SKM-1 treated with dmso at 0.1 percent for 144 hours (cell line): Measurements from ENCODE around the gene NUMA1.

Source experiments
- DNase-seq: peaks from one replicate; lab custom pipeline; 2025; ENCODE audit not compliant: unreplicated experiment; lab: John Stamatoyannopoulos, UW

Gene NUMA1

DNA sequence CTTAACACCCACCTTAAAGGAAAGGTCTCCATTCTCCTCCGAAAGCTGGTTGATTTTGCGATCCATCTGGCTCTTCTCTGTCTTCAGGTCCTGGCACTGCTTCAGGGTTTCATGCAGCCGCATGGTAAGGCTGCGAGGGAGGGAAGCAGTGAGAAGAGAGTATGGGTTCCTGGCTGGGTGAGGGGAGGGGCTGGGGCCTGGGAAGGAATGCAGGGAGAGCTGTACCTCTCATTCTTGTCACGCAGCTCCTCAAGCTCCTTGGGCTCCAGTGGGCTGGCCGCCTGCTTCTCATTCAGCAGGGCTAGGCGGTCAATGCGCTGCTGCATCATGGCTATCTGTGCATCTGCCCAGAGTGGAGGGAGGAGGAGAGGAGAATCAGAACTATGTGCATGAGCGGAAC lies 62.2 kb downstream of the NUMA1 start:
- no peak for DNase-seq

DNA sequence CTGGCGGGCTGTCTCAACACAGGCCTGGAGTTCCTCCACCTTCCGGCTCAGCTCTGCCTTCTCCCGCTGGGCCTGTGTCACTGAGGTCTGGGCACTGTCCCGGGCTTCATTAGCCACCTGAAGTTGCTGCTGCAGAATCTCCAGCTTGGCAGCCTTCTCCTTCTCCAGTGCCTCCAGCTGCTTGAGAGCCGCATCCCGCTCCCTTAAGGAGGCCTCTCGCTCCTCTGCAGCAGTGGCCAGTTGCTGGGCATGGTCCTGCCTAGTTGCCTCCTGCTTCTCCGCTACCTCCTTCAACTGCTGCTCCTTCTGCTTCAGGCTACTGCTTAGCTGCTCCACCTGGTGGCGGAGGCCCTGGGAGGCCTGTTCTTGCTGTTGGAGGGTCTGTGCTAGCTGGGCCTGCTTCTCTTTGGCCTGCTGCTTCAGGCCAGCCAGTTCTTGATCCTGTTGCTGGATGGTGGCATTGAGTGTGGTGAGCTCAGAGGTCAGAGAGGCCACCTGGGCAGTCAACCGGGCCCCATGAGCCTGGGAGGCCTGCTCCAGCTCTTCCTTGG lies 64.8 kb downstream of the NUMA1 start:
- DNase-seq = no peak

DNA sequence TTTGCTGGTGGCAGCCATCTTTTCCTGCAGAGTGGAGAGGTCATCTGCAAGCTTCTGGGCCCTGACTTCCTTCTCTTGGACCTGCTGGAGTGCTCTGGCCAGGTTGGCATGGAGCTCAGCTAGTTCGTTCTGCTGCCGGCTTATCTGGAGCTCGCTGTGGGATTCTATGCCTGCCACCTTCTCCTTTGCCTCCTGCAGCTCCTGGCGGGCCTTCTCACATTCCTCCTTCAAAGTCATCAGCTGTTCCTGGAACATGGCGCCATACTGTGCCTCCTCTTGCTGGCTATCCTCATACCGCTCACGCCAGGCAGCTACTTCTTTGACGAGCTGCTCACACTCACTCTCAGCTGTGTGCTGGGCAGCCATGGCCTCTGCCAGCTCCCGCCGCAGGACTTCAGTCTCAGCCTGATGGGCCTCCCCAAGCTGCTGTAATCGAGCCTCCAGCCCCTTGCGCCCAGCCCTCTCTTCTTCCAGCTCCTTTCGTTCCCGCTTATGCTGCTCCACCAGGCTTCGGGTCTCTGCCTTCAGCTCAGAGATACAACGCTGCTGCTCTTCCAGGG lies 65.5 kb downstream of the NUMA1 start:
- DNase-seq = no peak

DNA sequence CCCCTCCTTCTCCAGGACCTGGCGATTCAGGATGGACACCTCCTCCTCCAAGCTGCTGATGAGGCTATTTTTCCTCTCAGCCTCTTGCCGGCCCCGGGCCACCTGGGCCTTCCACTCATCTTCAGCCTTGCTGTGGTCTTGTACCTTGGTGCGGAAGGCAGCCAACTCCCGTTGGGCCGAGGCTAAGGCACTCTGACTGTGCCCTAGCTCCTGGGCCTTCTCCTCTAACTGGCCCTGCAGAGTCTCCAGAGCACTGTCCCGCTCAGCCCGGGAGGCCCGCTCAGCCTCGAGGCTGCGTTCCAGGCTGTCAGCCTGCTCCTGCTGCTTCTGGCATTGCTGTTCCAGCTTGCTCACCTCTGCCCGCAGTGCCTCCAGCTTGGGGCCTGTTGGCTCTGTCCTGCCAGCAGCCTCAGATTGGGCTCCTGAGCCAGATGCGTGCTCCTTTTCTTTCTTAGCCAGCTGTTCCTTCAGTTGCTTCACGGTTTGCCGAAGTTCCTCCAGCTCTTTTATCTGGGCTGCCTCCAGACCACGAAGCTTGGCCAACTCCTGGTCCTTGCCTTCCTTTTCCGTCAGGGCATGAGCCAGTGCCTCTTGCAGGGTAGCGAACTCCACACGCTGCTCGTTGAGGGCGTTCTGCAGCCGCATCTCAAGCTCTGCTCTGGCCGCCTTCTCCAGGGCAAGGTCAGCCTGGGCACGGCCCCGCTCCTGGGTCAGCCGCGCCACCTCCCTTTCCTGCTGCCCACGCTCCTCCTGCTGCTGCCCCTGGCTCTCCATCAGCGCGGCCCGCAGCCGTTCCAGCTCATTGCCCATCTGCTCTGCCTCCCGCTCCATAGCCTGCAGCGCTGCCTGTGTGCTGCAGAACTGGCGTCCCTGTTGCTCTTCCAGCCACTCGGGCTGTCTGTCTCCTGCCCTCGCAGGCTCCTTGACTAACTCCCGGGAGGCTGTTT lies 66.3 kb downstream of the NUMA1 start:
- no peak for DNase-seq

DNA sequence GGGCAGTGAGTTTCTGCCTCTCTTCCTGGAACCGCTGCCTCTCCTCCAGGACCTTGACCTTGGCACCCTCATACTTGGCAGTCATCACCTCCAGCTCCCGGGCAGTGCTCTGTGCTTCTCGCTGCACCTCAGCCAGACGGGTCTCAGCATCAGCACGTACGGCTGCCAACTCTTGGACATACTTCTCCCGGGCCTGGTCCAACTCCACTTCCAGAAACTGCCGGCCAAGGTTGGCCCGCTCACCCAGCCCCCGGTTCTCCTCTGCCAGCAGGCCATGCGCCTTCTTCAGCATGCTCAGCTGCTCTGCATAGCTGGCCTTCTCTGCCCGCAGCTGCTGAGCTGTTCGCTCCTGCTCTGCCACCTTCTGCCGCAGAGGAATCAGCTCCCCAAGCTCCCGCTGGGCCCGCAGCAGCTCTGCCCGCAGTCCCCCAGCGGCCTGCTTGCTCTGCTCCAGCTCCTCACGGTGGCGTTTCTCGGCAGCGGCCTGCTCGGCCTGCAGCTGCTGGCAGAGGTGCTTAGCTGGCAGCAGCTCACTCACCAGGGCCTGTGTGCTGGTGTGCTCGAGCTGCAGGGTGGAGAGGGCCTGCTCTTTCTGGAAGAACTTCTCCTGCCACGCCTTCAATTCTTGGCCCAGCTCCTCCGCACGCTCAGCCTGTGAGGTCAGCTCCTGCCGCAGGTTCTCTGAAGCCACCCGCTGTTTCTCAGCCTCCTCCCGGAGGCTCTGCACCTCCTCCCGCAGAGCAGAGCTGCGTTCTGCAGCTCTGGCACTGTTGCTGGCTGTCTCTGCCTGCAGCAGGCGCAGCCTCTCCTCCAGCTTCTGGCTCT lies 67.2 kb downstream of the NUMA1 start:
- DNase-seq = no peak

DNA sequence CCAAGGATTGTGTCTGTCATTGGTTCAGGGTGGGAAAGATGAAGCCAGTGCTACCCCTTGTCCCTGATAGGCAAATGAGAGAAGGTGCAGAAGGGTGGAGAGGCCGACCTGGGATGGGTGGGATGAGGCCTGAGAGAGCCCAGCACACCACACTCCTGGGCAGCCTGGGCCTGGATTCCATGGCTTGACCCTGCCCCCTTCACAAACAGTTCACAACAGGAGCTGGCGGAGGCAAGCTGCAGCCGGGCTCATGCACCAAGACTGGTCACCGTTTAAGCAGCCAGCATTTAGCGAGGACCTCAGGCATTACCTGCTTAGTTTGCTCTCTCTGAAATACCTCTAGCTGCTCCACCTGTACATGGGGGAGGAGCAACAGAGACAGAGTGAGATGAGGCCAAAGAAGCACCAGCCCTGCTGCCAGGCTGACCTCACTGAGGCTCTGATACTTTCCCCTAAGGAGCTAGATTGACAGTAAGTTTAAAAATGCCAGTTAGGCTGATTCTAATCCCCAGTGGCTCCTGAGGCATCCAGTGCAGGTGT lies 68.2 kb downstream of the NUMA1 start:
- DNase-seq = no peak

DNA sequence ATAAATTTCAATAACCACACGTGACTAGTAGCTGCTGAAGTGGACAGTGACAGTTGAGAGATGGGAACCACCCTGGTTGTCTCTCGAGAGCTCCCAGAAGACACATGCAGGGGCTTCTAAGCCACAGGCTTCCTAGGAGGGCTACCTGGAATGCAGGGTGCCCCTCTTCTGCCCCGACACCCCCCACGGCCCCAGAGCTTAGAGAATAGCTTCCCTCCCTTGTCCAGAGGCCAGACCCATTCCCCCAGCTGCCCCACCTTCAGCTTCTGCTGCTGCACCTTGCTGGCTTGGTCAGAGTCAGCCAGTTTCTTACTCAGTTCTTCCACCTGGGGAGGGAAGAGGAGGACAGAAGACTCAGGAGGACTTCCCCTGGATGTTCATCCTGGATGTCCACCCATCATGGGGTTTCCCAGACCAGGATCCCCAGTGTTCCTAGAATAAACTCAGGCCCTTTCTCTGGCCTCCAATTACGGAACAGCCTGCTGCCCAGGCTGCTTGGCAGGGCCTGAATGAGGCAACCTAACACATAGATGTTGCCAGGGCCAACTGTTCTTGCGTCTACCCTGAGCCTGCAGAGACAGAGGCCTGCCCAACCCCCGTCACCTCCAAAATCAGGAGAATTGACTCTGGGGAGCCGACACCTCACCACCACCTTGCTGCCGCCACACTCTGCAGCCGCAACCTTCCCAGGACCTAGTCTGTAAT lies 69.7 kb downstream of the NUMA1 start:
- DNase-seq = no peak

DNA sequence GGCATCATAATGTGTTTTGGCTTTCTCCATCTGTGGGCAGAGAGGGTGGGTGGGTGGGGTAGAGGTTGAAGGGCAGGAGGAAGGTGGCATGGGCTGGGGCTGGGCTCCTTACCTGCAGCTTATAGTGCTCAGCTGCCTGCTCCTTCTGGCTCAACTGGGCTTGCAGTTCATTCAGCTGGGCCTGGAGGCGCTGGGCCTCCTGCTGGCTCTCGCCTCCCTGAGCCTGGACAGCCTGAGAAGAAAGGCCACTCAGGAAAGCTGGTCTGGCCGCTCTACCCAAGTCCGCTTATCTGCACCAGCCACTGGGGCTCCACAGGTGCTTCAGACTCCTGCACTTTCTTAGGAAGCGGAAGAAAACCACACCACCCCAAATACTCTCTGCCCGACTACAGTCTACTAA lies 71.2 kb downstream of the NUMA1 start:
- no peak for DNase-seq

DNA sequence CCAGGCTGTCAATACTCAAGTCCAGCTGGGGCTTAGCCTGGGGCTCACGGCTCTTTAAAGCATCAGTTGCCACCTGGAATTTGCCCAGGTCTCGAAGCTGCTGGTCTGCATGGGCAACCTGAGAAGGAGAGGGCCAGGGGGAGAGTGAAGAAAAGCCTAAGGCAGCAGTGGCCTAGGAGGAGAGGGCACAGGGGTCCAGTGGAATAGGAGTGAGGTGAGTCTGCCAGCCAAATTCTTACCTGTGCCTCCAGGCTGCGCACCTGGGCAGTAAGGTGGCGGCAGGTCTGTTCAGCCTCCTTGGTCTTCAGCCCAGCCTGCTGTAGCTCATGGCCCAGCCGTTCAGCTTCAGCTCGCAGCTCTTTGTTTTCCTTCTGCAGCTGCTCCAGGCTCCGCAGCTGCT lies 71.6 kb downstream of the NUMA1 start:
- no peak for DNase-seq

DNA sequence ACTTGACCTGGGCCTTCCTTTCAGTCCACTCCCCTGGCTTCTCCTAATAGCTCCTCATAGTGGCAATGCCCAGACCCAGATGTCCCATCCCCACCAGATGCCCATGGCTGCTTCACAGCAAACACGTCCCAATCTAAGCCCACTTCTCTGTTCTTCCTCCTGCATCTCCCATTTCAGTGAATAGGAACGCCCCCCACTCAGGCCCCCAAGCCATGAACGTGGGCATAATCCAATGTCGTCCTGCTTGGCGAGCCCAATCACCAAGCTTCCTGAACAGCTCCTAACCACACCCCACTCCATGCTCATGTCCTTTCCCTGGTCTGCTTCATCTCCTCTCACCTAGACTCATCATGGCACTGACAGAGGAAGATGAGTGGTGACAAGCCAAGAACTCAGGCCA lies 72.8 kb downstream of the NUMA1 start:
- DNase-seq = no peak

DNA sequence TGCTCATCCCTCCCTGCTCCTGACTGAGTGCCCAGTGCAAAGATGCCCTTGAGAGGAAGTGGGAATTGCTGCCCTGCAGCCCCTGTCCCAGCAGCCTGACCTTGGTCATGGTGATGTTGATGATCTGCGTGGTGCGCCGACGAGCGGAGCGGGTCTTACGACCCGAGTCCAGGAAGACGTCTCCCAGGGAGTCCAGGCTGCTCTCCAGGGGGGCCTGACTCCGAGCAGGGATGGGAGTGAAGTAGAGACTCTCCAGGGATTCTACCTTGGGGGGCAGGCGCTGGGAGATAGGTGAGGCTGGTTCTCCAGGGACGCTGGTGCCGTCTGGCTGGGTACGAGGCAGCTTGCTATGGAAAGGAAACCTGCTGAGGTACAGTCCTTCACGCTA lies 73.3 kb downstream of the NUMA1 start:
- DNase-seq = no peak

DNA sequence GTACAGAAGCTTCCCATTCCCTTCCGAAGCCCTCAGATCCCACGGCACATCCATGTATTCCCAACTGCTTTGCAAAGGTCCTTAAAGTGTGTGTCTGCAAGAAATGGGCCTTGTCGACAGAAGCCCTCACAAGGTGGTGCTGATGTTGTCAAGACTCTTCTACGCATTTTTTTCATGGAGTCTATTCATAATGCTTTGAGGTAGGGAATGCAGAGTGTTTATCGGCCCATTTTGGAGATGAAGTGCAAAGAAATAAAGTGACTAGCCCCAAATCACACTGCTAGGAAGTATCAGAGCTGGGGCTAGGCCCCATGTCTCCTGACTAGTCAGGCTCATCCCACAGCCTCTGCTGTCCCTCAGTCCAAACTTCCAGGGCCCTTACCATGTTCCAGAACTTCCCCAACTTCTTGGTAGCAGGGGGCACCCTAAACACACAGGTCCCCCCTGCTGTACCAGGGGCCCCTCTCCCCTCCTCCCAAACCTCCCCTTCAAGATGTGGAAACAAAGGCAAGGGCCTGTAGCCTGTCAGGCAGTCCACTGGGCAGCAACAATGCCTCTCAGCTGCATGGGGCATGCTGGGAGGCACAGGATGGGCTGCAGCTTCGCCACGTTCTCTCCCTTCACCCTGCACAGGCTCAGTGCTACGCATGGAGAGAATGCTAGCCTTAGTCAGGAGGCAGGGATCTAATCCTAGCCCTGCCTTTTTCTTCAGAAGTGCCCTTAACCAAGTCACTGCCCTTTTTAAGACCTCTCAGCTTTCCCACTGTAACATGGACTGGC lies 73.8 kb downstream of the NUMA1 start:
- no peak for DNase-seq

DNA sequence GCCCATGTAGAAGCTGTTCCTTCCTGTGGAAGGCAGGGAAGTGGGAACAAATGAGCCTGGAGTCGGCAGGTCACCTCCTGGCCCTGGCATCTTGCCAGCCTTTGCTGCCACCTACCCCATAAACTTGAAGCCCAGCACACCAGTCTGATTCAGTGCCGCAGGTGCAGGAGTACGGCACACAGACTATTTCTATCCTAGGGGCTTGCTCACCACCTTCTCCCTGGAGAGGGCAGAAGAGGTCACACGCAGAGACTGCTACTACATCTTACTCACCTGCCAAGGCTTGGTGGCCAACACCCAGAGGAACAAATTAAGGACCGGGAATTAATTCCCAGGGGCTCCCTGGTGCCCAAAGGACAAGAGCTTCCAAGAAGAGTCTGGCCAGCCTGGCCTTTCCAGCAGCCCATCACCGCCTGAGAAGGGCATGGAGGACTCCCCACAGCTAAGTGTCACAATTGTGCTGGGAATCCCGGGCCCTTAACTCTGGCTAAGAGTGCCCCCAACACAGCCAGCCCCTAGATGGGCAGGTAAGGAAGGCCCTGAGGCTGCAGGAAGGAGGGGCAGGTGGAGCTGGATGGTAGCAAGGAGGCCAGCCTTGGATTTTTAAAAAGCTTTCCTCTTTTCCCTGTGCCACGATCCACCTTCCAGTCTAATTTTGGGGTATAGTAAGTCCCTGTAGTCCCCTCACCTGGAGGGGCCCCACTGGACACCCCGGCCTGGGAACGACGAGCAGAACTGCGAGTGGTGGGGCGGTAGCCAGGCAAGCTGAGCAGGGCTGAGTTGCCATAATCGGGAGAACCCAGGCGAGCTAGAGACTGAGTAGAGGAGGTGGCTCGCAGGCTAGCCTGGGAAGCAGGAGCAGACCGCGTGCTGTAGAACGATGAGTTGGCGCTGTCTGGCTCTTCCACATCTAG lies 74.7 kb downstream of the NUMA1 start:
- DNase-seq = no peak

DNA sequence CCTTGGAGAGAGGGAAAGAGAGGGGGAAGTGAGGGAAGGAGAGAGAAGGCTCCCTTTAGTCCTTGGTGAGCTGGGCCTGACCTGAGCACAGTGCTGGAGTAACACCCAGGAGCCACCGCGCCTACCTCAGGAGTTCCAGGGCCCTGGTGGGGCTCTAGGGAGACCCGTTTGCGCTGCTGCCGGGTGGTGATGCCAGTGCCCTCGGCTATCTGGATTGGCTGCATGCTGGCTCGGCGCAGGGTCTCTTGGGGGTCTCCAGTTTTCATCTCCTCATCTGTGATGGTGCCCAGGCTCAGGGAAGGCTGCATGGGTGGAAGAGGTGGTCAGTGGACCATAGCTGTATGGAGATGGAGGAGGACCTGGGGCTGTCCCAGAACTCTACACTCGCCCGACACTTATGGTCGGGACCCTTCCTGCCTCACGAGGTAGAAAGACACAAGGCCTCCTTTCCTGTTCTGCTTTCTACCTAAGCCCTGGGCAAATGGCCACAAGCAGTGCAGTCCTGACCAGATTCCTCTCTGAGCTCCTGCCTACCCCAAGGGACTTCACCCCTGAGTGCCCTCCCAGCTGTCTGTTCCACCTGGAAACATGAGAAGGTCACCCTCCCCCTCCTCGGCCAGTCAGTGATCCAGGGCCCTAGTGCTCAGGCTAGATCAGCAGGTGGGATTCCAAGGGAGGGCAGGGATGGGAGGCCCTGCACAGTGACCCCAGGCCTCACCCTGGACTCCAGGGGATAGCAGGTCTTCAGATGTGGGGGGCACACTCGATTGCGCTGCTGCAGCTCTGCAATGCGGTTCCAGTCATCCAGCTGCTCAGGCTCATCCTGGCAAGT lies 75.6 kb downstream of the NUMA1 start:
- no peak for DNase-seq

DNA sequence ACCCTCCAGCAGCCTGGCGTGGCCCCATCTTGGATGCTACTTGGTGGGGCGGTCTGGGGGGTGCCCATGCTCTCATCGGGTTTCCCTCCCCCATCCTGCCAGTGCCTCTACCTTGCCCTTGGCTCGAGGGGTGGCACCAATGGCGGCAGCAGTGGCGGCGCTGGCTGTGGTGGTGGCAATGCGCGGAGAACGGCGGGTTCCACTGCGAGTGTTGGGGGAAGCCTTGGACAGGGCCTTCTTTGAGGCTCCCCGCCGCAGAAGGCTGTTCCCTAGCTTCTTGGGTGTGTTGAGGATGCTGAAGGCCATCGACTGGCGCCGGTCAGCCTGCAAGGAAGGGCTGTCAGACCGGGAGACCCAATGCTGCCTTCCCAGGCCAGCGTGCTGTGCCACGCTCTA lies 76.6 kb downstream of the NUMA1 start:
- DNase-seq = no peak

DNA sequence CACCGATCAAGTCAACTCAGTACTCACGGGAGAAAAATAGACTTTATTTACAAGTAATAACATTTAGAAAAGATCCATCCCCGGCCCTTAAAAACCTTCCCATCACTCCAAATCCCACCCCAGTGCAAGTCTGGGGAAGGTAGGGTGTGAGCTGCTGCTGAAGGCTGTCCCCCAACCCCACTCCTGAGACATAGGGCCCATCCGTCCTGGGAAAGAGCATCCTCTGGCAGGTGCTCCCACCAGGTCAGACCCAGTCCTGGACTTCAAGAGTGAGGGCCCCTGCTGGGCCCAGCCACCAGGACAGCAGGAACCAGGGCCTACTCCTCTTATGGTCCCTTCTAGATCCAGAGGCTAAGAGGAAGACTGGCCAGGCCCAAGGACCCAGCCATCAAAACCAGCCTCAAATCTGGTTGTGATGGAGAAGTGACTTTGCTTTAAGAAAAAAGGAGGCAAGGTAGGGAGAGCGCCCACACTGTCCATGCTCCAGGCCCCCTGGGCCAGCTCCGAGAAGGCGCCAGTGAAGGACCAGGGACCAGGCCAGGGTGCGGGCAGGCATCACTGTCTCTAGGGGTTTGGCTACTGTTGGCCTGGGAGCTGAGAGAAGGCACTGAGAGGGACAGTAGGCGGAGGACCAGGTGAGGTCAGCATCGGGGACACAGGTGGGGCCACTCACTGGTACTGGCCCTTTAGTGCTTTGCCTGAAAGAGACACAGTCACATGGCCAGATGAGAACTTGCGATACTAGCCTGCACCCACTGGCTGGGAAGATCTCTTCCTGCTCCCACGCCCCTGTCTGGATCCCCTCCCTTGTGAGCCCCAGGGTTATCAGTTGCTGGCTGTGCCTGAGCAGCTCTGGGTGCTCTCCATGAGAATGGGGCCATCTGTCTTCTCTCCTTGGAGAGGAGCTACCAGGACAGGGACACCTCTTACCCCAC lies 77.2 kb downstream of the NUMA1 start:
- no peak for DNase-seq
